GM19455 (cell line): ENCODE results near the gene SMOC2.

Source experiments
- ATAC-seq: cut with Tn5 transposase; IDR thresholded peaks from one replicate; pipeline ENCODE4 v1.9.1; 2021; ENCODE audit not compliant: unreplicated experiment

SMOC2 gene

GRCh38 chr6:168475188-168476013, 34.4 kb downstream of the SMOC2 start:
- no peak for ATAC-seq

GRCh38 chr6:168479421-168479820, 38.4 kb downstream of the SMOC2 start:
- ATAC-seq, result no peak

GRCh38 chr6:168480481-168480880, 39.5 kb downstream of the SMOC2 start:
- ATAC-seq, result no peak

- no peak for ATAC-seq
These were observed 44.8 kb downstream of the SMOC2 start for GRCh38 chr6:168485818-168486217.

- no peak for ATAC-seq
These were observed 49.8 kb downstream of the SMOC2 start for GRCh38 chr6:168490757-168491156.

GRCh38 chr6:168493976-168494375, 53.0 kb downstream of the SMOC2 start:
- no peak for ATAC-seq

- no peak for ATAC-seq
These were observed 53.7 kb downstream of the SMOC2 start for GRCh38 chr6:168494726-168495125.

GRCh38 chr6:168495133-168495532, 54.1 kb downstream of the SMOC2 start:
- no peak for ATAC-seq

GRCh38 chr6:168495636-168496035, 54.7 kb downstream of the SMOC2 start:
- no peak for ATAC-seq

GRCh38 chr6:168496139-168496996, 55.4 kb downstream of the SMOC2 start:
- ATAC-seq, result no peak

GRCh38 chr6:168496997-168497331, 56.0 kb downstream of the SMOC2 start:
- no peak for ATAC-seq

GRCh38 chr6:168497381-168497780, 56.4 kb downstream of the SMOC2 start:
- ATAC-seq, result no peak

- no peak for ATAC-seq
These were observed 57.3 kb downstream of the SMOC2 start for GRCh38 chr6:168498161-168498843.

GRCh38 chr6:168499045-168499650, 58.2 kb downstream of the SMOC2 start:
- ATAC-seq, result no peak

- no peak for ATAC-seq
These were observed 59.5 kb downstream of the SMOC2 start for GRCh38 chr6:168500519-168500918.

GRCh38 chr6:168501561-168501960, 60.6 kb downstream of the SMOC2 start:
- ATAC-seq, result no peak

GRCh38 chr6:168504366-168504765, 63.4 kb downstream of the SMOC2 start:
- ATAC-seq, result no peak

- no peak for ATAC-seq
These were observed 65.5 kb downstream of the SMOC2 start for GRCh38 chr6:168506460-168506859.

- no peak for ATAC-seq
These were observed 66.3 kb downstream of the SMOC2 start for GRCh38 chr6:168507297-168507696.

- no peak for ATAC-seq
These were observed 66.7 kb downstream of the SMOC2 start for GRCh38 chr6:168507730-168508129.

- ATAC-seq, result no peak
These were observed 67.9 kb downstream of the SMOC2 start for GRCh38 chr6:168508903-168509302.
